ENCODE results near the gene CNGB1. TPM values are rescaled to one million over a fixed set of nuclear protein-coding genes. Genes with fewer than 3 reads are reported as not detected.
A peak's percentile ranks its signal among the peaks of the same experiment; 100 is the strongest.

The CNGB1 gene
- total RNA-seq, 1 donor from 2014 or later = not detected

DNA sequence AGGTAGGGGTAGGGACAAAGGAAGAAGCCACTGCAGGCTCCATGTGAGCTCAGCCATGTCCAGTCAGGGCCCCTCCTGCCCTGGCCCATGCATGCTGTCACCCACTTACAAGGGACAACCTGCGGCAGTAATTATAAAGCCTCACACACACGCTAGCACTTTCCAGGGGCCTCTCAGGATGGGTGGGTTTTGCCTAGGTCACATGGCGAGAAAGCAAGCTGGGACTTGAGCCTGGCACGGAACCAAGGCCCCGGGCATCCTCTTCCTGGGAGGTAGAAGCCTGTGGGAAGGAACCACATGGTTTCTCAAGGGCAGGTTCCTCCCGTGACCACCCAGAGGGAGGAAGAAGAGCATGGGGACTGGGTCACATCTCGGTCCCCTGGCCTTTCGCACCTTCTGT is 22.5 kb upstream of the CNGB1 start:
- H3K79me2 ChIP-seq (ENCODE audit: low read depth) = no peaks in the 10 kb centered on the region
- H3K27me3 ChIP-seq = peaks cover 4% of the 10 kb centered on the region
- H2AFZ ChIP-seq (replicated peaks) = no peak overlapping the region
- no peaks in the 10 kb centered on the region for H3K9me3 Mint-ChIP-seq
- no peaks in the 10 kb centered on the region for H3K4me1 ChIP-seq
- no peaks in the 10 kb centered on the region for H3K9me3 ChIP-seq (ENCODE audit: low read depth)
- H3K27ac ChIP-seq = no peak overlapping the region
- H3K4me2 ChIP-seq = no peak overlapping the region
- H3K4me3 Mint-ChIP-seq = no peak overlapping the region
- no peaks in the 10 kb centered on the region for H3F3A ChIP-seq (ENCODE audit: low read depth)
- TF ChIP-seq EZH2phosphoT487 (IDR thresholded peaks at IDR 0.05) (no peak), EZH2 (IDR thresholded peaks at IDR 0.05) (no peak)
- TF ChIP-seq, protein P1, sequence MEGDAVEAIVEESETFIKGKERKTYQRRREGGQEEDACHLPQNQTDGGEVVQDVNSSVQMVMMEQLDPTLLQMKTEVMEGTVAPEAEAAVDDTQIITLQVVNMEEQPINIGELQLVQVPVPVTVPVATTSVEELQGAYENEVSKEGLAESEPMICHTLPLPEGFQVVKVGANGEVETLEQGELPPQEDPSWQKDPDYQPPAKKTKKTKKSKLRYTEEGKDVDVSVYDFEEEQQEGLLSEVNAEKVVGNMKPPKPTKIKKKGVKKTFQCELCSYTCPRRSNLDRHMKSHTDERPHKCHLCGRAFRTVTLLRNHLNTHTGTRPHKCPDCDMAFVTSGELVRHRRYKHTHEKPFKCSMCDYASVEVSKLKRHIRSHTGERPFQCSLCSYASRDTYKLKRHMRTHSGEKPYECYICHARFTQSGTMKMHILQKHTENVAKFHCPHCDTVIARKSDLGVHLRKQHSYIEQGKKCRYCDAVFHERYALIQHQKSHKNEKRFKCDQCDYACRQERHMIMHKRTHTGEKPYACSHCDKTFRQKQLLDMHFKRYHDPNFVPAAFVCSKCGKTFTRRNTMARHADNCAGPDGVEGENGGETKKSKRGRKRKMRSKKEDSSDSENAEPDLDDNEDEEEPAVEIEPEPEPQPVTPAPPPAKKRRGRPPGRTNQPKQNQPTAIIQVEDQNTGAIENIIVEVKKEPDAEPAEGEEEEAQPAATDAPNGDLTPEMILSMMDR (IDR thresholded peaks at IDR 0.05) = no peak
- no peaks in the 10 kb centered on the region for H3K36me3 ChIP-seq
- H3K4me3 ChIP-seq = no peak overlapping the region
- no peak for DNase-seq (ENCODE audit: low spot score)
- peaks cover 3% of the 10 kb centered on the region for H3K36me3 Mint-ChIP-seq
- H3K27me3 Mint-ChIP-seq (ENCODE audit: insufficient read depth, low read depth) = peaks cover 4% of the 10 kb centered on the region
- peaks cover 10% of the 10 kb centered on the region for H4K20me1 ChIP-seq (ENCODE audit: low read depth)
- no peak overlapping the region for H3K27ac Mint-ChIP-seq
- no peak overlapping the region for H3K9ac ChIP-seq
- H3K4me1 Mint-ChIP-seq = peaks cover 8% of the 10 kb centered on the region

DNA sequence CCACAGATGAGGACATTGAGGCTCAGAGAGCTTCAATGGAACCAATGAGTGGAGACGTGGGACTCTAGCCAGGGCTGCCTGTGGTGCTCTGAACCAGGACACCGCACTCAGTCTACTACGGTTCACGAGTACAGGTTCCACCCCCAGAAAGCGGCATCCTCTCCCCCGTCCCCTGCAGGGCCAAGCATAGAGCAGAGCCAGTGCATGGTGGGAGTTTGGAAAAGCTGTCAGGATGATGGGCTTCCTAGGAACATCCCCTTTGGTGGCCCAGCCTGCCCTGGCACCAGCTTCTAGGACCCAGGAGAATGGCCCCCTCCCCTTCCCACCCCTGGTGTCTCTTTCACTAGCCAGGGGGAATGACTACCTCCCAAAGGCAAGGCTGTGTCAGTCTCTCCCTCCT is 21.2 kb upstream of the CNGB1 start:
- DNase-seq (ENCODE audit: low spot score) = no peak
- TF ChIP-seq EZH2 (IDR thresholded peaks at IDR 0.05) = no peak
- no peak for TF ChIP-seq EZH2phosphoT487 (IDR thresholded peaks at IDR 0.05)
- TF ChIP-seq, protein P1 (IDR thresholded peaks at IDR 0.05) = no peak
- Histone ChIP-seq H3K27me3 (peaks cover 18% of the 10 kb centered on the region), H3K9me3 (ENCODE audit: low read depth) (no peaks in the 10 kb centered on the region), H3K9ac (no peak overlapping the region), H3F3A (ENCODE audit: low read depth) (no peaks in the 10 kb centered on the region), H3K4me1 (no peaks in the 10 kb centered on the region), H3K27ac (no peak overlapping the region), H3K4me2 (no peak overlapping the region), H3K4me3 (no peak overlapping the region), H3K36me3 (no peaks in the 10 kb centered on the region), H4K20me1 (ENCODE audit: low read depth) (peaks cover 5% of the 10 kb centered on the region), H3K79me2 (ENCODE audit: low read depth) (no peaks in the 10 kb centered on the region), H2AFZ (replicated peaks) (no peak overlapping the region)
- Mint-ChIP-seq H3K4me1 (peaks cover 5% of the 10 kb centered on the region), H3K27me3 (ENCODE audit: insufficient read depth, low read depth) (peaks cover 4% of the 10 kb centered on the region), H3K4me3 (peak overlapping the region; percentile 61), H3K27ac (no peak overlapping the region), H3K36me3 (peaks cover 1% of the 10 kb centered on the region), H3K9me3 (no peaks in the 10 kb centered on the region)

DNA sequence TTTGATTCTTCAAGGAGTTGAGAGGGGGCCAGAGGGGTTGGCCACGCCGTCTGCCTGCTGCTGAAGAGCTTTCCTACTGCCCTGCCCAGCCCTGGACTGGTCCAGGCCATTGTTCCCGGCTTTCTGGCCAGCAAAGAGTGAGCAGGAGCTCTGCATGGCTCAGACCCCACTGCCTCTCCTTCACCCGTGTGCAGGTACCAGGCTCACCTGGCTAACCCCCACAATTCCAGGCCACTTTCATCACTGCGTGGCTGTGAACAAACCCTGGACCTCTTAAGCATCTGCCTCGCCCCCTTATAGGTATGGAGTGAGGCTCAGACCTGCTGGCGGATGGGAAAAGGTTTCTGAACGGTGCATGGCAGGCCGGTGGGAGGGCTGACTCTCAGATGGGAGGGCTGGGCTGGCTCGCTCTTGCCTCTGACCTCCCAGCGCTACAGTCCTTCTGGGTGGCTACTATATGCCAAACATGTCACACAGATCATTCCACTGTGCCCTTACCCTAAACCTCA is 20.7 kb upstream of the CNGB1 start:
- H3K27me3 Mint-ChIP-seq (ENCODE audit: insufficient read depth, low read depth) = peaks cover 9% of the 10 kb centered on the region
- H3K36me3 ChIP-seq = no peaks in the 10 kb centered on the region
- H3K4me3 ChIP-seq = no peak overlapping the region
- H4K20me1 ChIP-seq (ENCODE audit: low read depth) = peaks cover 5% of the 10 kb centered on the region
- no peak overlapping the region for H3K9ac ChIP-seq
- no peak overlapping the region for H3K27ac ChIP-seq
- no peaks in the 10 kb centered on the region for H3K9me3 Mint-ChIP-seq
- no peak overlapping the region for H3K27ac Mint-ChIP-seq
- H3K4me1 Mint-ChIP-seq = peaks cover 5% of the 10 kb centered on the region
- no peaks in the 10 kb centered on the region for H3F3A ChIP-seq (ENCODE audit: low read depth)
- no peak for DNase-seq (ENCODE audit: low spot score)
- H3K27me3 ChIP-seq = peaks cover 22% of the 10 kb centered on the region
- H3K4me2 ChIP-seq = no peak overlapping the region
- no peak overlapping the region for H2AFZ ChIP-seq (replicated peaks)
- H3K36me3 Mint-ChIP-seq = peaks cover under 1% of the 10 kb centered on the region
- no peaks in the 10 kb centered on the region for H3K79me2 ChIP-seq (ENCODE audit: low read depth)
- TF ChIP-seq EZH2phosphoT487 (IDR thresholded peaks at IDR 0.05) = no peak
- TF ChIP-seq EZH2 (IDR thresholded peaks at IDR 0.05) = no peak
- no peaks in the 10 kb centered on the region for H3K9me3 ChIP-seq (ENCODE audit: low read depth)
- H3K4me1 ChIP-seq = no peaks in the 10 kb centered on the region
- no peak overlapping the region for H3K4me3 Mint-ChIP-seq

DNA sequence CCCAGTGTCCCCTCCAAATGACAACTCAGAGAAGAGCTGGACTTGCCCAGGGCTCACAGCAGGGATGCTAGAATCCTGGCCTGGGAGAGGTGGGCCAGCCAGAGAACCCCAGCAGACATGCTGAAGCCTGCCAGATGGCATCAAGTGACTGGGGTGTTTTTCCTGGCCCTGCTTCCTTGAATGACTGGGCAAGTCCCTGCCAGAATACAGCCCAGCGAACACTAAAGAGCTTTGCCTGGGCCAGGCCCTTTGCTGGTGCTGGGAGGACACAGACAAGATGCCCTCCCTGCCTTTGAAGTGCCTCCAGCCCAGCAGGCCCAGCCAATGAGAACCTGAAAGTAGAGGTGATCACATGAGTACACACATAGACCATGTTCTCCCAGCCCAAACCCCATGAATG is 18.0 kb upstream of the CNGB1 start:
- H3K4me3 Mint-ChIP-seq = no peak overlapping the region
- peaks cover 18% of the 10 kb centered on the region for H3K27me3 Mint-ChIP-seq (ENCODE audit: insufficient read depth, low read depth)
- no peak overlapping the region for H3K27ac Mint-ChIP-seq
- H3F3A ChIP-seq (ENCODE audit: low read depth) = peaks cover 4% of the 10 kb centered on the region
- no peak for TF ChIP-seq EZH2 (IDR thresholded peaks at IDR 0.05)
- no peak for TF ChIP-seq EZH2phosphoT487 (IDR thresholded peaks at IDR 0.05)
- TF ChIP-seq, protein P1 (IDR thresholded peaks at IDR 0.05) = no peak
- no peaks in the 10 kb centered on the region for H3K9me3 ChIP-seq (ENCODE audit: low read depth)
- no peak for DNase-seq (ENCODE audit: low spot score)
- H3K27ac ChIP-seq = no peak overlapping the region
- no peaks in the 10 kb centered on the region for H3K36me3 Mint-ChIP-seq
- H3K36me3 ChIP-seq = no peaks in the 10 kb centered on the region
- no peak overlapping the region for H3K4me2 ChIP-seq
- no peak overlapping the region for H3K9ac ChIP-seq
- H3K4me3 ChIP-seq = no peak overlapping the region
- no peaks in the 10 kb centered on the region for H3K79me2 ChIP-seq (ENCODE audit: low read depth)
- peaks cover 7% of the 10 kb centered on the region for H3K4me1 ChIP-seq
- H4K20me1 ChIP-seq (ENCODE audit: low read depth) = peaks cover 6% of the 10 kb centered on the region
- H3K9me3 Mint-ChIP-seq = no peaks in the 10 kb centered on the region
- H3K4me1 Mint-ChIP-seq = peaks cover 2% of the 10 kb centered on the region
- no peak overlapping the region for H2AFZ ChIP-seq (replicated peaks)
- H3K27me3 ChIP-seq = peaks cover 49% of the 10 kb centered on the region
